Activated T-cell treated with anti-CD3 and anti-CD28 coated beads for 4 hours (primary cell): ENCODE measurements around the gene RNF167.
"Not testable (repeated sequence)": the region's sequence is repeated elsewhere in the genome, so short reads cannot be mapped to it uniquely, and the experiment has no call there.

Experiments
- DNase-seq: peaks from one replicate; pipeline ENCODE4 v3.0.0-alpha.2; 2020

The RNF167 gene

GRCh38 chr17:4903051-4903818 is 36.8 kb upstream of the RNF167 start, which contains the start of gene CHRNE:
CHRNE (minus strand) TSS chr17:4903098; CDS start chr17:4903063, 35 bp downstream.
- DNase-seq = peak; percentile 73

DNA sequence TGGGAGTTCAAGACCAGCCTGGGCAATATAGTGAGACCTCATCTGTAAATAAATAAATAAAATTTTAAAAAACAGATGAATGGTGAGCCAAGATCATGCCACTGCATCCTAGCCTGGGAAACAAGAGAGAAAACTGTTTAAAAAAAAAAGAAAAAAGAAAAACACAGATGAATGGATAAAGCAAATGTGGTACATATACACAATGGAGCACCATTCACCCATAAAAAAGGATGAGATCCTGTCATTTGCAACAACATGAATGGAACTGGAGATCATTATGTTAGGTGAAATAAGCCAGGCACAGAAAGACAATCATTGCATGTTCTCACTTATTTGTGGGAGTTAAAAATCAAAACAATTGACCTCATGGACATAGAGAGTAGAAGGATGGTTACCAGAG is 33.4 kb upstream of the RNF167 start:
- not testable (repeated sequence) for DNase-seq

GRCh38 chr17:4908301-4908700 is 31.8 kb upstream of the RNF167 start:
- no peak for DNase-seq

- DNase-seq = peak; percentile 47
Measured at GRCh38 chr17:4908711-4909496, 31.2 kb upstream of the RNF167 start.

DNA sequence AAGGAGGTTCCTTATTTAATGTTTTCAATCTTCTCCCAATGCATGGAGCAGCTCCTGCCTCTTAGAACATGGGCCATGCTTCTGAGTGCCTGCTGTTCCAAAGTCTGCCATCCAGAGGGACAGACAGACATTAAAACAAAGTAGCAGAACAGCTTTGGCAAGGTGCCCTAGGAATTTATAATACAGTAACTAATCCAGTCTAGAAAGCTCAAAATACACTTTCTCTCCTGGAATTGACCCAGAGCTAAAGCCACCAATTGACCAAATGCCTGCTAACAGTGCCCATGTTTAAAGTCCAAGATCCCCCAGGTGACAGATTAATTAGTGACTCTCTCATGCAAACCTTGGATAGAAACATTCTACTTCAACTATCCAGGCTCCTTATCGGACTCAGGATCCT is 26.1 kb upstream of the RNF167 start:
- DNase-seq = no peak

- DNase-seq = not testable (repeated sequence)
Measured at GRCh38 chr17:4914551-4914950, 25.5 kb upstream of the RNF167 start.

DNA sequence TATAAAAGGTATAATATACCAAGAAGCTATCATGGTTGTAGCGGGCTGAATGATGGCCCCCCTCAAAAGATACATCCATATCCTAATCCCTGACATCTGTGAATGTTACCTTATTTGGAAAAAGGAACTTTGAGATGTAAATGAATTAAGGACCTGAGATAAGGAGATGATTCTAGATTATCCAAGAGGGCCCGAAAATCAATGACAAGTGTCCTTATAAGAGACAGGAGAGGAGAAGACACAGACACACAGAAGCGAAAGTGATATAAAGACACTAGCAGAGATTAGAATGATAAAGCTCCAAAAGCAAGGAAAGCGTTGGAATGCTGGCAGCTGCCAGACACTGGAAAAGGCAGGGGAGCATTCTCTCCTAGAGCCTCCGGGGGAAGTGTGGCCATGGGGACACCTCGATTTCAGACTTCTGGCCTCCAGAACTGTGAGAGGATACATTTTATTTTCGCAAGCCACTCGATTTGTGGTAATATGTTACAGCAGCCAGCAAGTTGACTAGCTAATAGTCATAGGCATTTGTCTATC is 20.5 kb upstream of the RNF167 start:
- DNase-seq = no peak

DNA sequence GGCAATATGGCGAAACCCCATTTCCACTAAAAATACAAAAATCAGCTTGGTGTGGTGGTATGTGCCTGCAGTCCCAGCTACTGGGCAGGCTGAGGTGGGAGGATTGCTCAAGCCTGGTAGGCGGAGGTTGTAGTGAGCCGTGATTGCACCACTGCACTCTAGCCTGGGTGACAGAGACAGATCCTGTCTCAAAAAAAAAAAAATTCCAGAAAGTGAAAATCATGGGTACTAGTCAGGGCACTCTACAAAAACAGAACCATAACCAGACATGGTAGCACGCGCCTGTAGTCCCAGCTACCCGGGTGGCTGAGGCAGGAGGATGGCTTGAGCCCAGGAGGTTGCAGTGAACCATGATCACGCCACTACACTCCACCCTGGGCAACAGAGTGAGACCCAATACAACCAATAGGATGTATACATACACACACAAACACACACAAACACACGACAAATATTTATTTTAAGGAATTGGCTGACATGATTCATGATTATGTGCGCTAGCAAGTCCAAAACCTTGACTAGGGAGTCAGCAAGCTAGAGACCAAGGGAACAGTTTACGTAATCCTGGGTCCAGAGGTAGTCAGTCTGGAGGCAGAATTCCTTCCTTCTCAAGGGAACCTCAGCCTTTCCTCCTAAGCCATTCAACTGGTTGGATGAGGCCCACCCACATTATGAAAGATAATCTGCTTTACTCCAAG is 19.6 kb upstream of the RNF167 start:
- no peak for DNase-seq

GRCh38 chr17:4921320-4921719 is 18.7 kb upstream of the RNF167 start:
- DNase-seq = no peak

DNA sequence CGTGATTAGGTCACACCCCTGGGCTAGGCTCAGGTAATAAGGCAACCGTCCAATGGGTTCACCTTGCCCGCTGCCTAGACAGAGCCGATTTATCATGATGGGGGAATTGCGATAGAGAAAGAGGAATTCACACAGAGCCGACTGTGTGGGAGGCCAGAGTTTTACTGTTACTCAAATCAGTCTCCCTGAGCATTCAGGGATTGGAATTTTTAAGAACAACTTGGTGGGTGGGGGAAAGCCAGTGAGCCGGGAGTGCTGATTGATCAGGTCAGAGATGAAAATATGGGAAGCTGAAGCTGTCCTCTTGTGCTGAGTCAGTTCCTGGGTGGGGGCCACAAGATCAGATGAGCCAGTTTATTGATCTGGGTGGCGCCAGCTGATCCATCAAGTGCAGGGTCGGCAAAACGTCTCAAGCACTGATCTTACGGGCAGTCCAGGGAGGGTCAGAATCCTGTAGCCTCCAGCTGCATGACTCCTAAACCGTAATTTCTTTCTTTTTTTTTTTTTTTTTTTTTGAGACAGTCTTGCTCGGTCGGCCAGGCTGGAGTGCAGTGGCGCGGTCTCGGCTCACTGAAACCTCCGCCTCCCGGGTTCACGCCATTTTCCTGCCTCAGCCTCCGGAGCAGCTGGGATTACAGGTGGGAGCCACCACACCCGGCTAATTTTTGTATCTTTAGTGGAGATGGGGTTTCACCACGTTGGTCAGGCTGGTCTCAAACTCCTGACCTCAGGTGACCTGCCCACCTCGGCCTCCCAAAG is 13.3 kb upstream of the RNF167 start:
- not testable (repeated sequence) for DNase-seq

- DNase-seq = no peak
Measured at GRCh38 chr17:4928881-4929280, 11.2 kb upstream of the RNF167 start.

DNA sequence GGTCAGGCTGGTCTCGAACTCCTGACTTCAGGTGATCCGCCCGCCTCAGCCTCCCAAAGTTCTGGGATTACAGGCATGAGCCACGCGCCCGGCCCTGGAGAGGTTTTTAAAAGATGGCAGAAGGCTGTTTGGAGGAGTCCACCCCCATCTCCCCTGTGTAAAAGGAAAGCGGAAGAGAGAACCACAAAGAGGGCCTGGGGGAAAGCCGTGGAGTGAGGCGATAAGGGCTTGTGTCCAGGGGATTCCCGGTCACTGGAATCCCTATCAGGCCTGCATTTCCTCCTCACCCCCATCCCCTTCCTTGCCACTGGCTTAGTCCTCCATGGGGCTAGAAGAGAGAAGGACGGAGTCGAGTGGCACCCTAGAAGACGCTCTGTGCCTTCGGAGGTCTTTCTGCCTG is 8.1 kb upstream of the RNF167 start, which contains the start of gene GP1BA:
Gene GP1BA (plus strand): TSS at position 315 of the 400 bp plus-strand sequence. CDS start 328 bp downstream, outside the sequence.
- no peak for DNase-seq

GRCh38 chr17:4932756-4933155 is 7.3 kb upstream of the RNF167 start:
- no peak for DNase-seq

- DNase-seq = no peak
Measured at GRCh38 chr17:4933646-4934045, 6.4 kb upstream of the RNF167 start.

GRCh38 chr17:4934173-4934979 is 5.7 kb upstream of the RNF167 start:
- DNase-seq = no peak

GRCh38 chr17:4935650-4936049 is 4.4 kb upstream of the RNF167 start:
- no peak for DNase-seq

DNA sequence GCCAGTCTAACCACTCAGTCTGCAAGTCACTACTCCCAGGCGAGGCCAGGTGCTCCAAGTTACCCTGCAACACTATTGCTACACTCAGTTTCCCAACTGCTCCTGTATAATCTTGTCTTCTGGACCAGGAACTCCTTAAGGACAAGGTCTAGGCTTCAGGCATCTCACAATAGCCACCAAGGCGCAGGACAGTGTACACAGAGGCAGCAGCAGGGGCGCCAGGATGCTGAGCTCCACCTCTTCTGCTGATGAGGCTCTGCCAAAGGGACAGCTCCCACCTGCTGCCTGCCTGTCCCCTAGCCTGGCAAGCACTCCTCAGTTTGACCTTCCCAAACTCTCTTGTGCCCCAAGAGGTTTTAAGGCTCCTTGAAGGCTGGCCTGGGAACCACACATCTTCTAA is 3.6 kb upstream of the RNF167 start:
- DNase-seq = no peak

GRCh38 chr17:4937553-4937952 is 2.5 kb upstream of the RNF167 start:
- DNase-seq = no peak

GRCh38 chr17:4938069-4938491 is 2.0 kb upstream of the RNF167 start:
- no peak for DNase-seq

- no peak for DNase-seq
Measured at GRCh38 chr17:4938688-4939545, 1.2 kb upstream of the RNF167 start.

DNA sequence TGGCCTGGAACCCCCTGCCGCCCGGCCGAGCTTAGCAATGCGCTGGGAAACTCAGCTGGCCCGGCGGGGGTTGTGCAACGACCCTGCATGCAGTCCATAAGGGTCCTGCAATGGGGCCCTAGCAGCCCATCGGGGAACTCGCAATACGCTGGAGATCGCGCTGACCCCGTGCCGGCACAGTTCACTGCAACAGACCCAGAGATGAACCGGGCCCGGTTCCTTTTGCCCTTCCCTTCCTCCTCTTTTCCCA is 597 bp upstream of the RNF167 start:
- no peak for DNase-seq
